Mesenchymal stem cell (in vitro differentiated cells and primary cell): ENCODE data around the gene C11orf21.

Experiments used
- DNase-seq: peaks from one replicate; pipeline ENCODE4 v3.0.0-alpha.2; 2013
- H2AFZ ChIP-seq: one replicate; pipeline ENCODE4 v1.6.1; 2013; ENCODE audit warnings: low read depth, mild to moderate bottlenecking, control low read depth, inconsistent platforms, low read length, moderate library complexity
- H2AK5ac ChIP-seq: 2 replicates; pipeline ENCODE4 v1.6.1; 2013; ENCODE audit warnings: low read length, moderate library complexity, mild to moderate bottlenecking, inconsistent platforms; ENCODE audit not compliant: severe bottlenecking
- H2BK120ac ChIP-seq: one replicate; pipeline ENCODE4 v1.6.1; 2013; ENCODE audit warnings: low read depth, mild to moderate bottlenecking, inconsistent platforms, low read length, moderate library complexity
- H2BK12ac ChIP-seq, 2 experiments: one replicate each; pipeline ENCODE4 v1.6.1; 2013; ENCODE audit warnings: inconsistent platforms in 2 of 2, low read length in 2 of 2, mild to moderate bottlenecking in 2 of 2, moderate library complexity in 2 of 2, control low read depth in 1 of 2
- H2BK15ac ChIP-seq: one replicate; pipeline ENCODE4 v1.6.1; 2013; ENCODE audit warnings: mild to moderate bottlenecking, low read depth, inconsistent platforms; ENCODE audit not compliant: poor library complexity, severe bottlenecking
- H2BK5ac ChIP-seq: 2 replicates; pipeline ENCODE4 v1.6.1; 2013; ENCODE audit warnings: low read depth, mild to moderate bottlenecking, low read length, control low read depth, inconsistent platforms; ENCODE audit not compliant: poor library complexity, severe bottlenecking
- H3K14ac ChIP-seq, 2 experiments: one replicate each; pipeline ENCODE4 v1.6.1; 2013; ENCODE audit warnings: inconsistent platforms in 2 of 2, low read length in 2 of 2, control low read depth in 1 of 2, mild to moderate bottlenecking in 1 of 2, moderate library complexity in 1 of 2
- H3K18ac ChIP-seq, 2 experiments: one replicate each; pipeline ENCODE4 v1.6.1; 2013; ENCODE audit warnings: inconsistent platforms in 2 of 2, low read length in 2 of 2, control low read depth in 1 of 2, low read depth in 1 of 2, mild to moderate bottlenecking in 1 of 2
- H3K23ac ChIP-seq, 2 experiments: one replicate each; pipeline ENCODE4 v1.6.1; 2013; ENCODE audit warnings: inconsistent platforms in 2 of 2, low read length in 2 of 2, mild to moderate bottlenecking in 2 of 2, moderate library complexity in 2 of 2, control low read depth in 1 of 2
- H3K27ac ChIP-seq: 2 replicates; pipeline ENCODE4 v1.5.1; 2013; ENCODE audit warnings: mild to moderate bottlenecking, moderate library complexity, low read length, control low read depth, inconsistent platforms; ENCODE audit not compliant: poor library complexity, severe bottlenecking
- H3K27me3 ChIP-seq, 2 experiments: 2 replicates each; pipeline versions ENCODE4 v1.6.1 to v1.7.0; 2013; ENCODE audit warnings: low read length in 2 of 2, mild to moderate bottlenecking in 2 of 2, moderate library complexity in 2 of 2, control low read depth in 1 of 2, inconsistent platforms in 1 of 2; ENCODE audit not compliant: control insufficient read depth in 1 of 2, insufficient read depth in 1 of 2
- H3K36me3 ChIP-seq, 2 experiments: 2 replicates each; pipeline versions ENCODE4 v1.6.1 to v1.7.0; 2013; ENCODE audit warnings: low read length in 2 of 2, control low read depth in 1 of 2, inconsistent platforms in 1 of 2, low read depth in 1 of 2, mild to moderate bottlenecking in 1 of 2; ENCODE audit not compliant: insufficient read depth in 2 of 2, control insufficient read depth in 1 of 2
- H3K4ac ChIP-seq, 2 experiments: one replicate each; pipeline ENCODE4 v1.6.1; 2013; ENCODE audit warnings: inconsistent platforms in 2 of 2, low read length in 2 of 2, mild to moderate bottlenecking in 2 of 2, moderate library complexity in 2 of 2, control low read depth in 1 of 2, low read depth in 1 of 2
- H3K4me1 ChIP-seq: 2 replicates; pipeline ENCODE4 v1.6.1; 2013; ENCODE audit warnings: low read depth, low read length, control low read depth; ENCODE audit not compliant: control insufficient read depth, insufficient read depth
- H3K4me2 ChIP-seq: 2 replicates; pipeline ENCODE4 v1.6.1; 2013; ENCODE audit warnings: low read length, mild to moderate bottlenecking, inconsistent platforms; ENCODE audit not compliant: poor library complexity, severe bottlenecking
- H3K4me3 ChIP-seq, 2 experiments: 2 replicates each; pipeline versions ENCODE4 v1.5.1 to v1.7.0; 2013; ENCODE audit warnings: low read length in 2 of 2, mild to moderate bottlenecking in 2 of 2, control low read depth in 1 of 2, low read depth in 1 of 2; ENCODE audit not compliant: insufficient read depth in 1 of 2
- H3K79me1 ChIP-seq: replicated peaks from 2 replicates; pipeline ENCODE4 v1.6.1; 2013; ENCODE audit warnings: mild to moderate bottlenecking, control low read depth, low read length, inconsistent platforms; ENCODE audit not compliant: poor library complexity, severe bottlenecking
- H3K9ac ChIP-seq: 2 replicates; pipeline ENCODE4 v1.7.0; 2013; ENCODE audit warnings: mild to moderate bottlenecking, low read length, moderate library complexity
- H3K9me3 ChIP-seq: 2 replicates; pipeline ENCODE4 v1.7.0; 2013; ENCODE audit warnings: mild to moderate bottlenecking, low read length; ENCODE audit not compliant: control insufficient read depth
- H4K8ac ChIP-seq: one replicate; pipeline ENCODE4 v1.6.1; 2013; ENCODE audit warnings: inconsistent platforms, mild to moderate bottlenecking, low read length, moderate library complexity
- H4K91ac ChIP-seq: one replicate; pipeline ENCODE4 v1.6.1; 2013; ENCODE audit warnings: mild to moderate bottlenecking, low read length, inconsistent platforms
- WGBS: methylation state at CpG from one replicate; pipeline ENCODE4 v1.1.7; 2013; ENCODE audit warnings: mixed read lengths; 5-methylcytosine and 5-hydroxymethylcytosine counted together

C11orf21 gene

DNA sequence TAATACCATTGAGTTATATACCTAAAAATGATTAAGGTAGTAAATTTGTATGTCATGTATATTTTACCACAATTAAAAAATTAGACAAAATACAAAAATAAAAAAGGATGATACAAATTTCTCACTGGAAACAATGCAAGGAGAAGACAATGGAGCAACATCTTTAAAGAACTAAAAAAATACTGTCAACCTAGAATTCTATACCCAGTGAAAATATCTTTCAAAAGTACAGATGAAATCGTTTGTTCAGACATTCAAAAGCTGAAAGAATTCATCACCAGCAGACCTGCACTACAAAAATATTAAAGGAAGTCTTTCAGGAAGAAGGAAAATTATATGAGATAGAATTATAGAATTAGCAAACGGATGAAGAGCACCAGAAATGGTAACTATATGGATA, 21.5 kb downstream of the C11orf21 start:
- Histone ChIP-seq H3K4me1 (no peaks in the 10 kb centered on the region), H2BK5ac (no peak overlapping the region), H4K8ac (no peak overlapping the region), H3K18ac (no peak overlapping the region), H3K14ac (no peak overlapping the region), H3K27ac (no peak overlapping the region), H3K4me3 (no peak overlapping the region), H2AK5ac (no peak overlapping the region), H3K9ac (no peak overlapping the region), H2AFZ (no peak overlapping the region), H3K79me1 (no peaks in the 10 kb centered on the region), H3K4ac (no peak overlapping the region), H3K23ac (no peak overlapping the region), H3K9me3 (peaks cover 41% of the 10 kb centered on the region), H2BK12ac (no peak overlapping the region), H2BK120ac (no peak overlapping the region), H3K36me3 (no peaks in the 10 kb centered on the region), H3K27me3 (peaks cover 37 to 48% of the 10 kb centered on the region in 2 experiments), H2BK15ac (no peak overlapping the region), H4K91ac (no peak overlapping the region), H3K4me2 (no peak overlapping the region)
- no CpG with 5 or more reads among the region's 2 CpGs for WGBS
- no peak for DNase-seq

DNA sequence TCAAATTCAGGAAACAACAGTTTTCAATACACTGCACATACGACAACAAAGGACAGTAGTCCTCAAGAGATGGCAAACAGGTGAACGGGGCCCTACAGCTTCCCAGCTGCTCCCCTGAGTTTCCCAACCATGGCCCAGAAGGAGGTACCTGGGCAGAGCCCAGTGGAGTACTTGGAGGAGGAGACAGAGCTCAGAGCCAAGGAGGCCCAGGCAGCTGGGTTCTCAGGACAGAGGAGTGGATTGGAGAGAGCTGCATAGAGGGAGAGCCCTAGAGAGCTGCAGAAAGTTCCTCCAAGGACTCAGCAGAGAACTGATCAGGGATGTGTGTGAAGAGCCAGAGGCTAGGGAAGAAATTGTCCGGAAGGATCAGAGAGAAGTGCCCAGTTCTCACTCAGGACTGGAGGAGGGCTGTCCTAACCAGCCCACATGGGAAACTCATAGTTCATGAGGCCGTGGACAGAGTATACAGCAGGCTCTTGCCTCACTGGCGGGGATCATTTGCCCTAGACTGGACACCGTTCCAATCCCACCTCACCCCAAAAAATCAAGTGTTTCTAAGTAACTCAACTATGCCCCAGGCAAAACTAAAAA, 23.7 kb downstream of the C11orf21 start:
- peaks cover 33% of the 10 kb centered on the region for H3K9me3 ChIP-seq
- no peak overlapping the region for H2AK5ac ChIP-seq
- H3K4me1 ChIP-seq, result no peaks in the 10 kb centered on the region
- H3K27me3 ChIP-seq, result peaks cover 45 to 56% of the 10 kb centered on the region in 2 experiments
- no peak overlapping the region for H3K23ac ChIP-seq
- H3K36me3 ChIP-seq, result no peaks in the 10 kb centered on the region
- no peak overlapping the region for H2BK12ac ChIP-seq
- no peak overlapping the region for H3K4me2 ChIP-seq
- no peak overlapping the region for H2BK5ac ChIP-seq
- H3K18ac ChIP-seq, result no peak overlapping the region
- H3K9ac ChIP-seq, result no peak overlapping the region
- H3K4ac ChIP-seq, result no peak overlapping the region
- H2AFZ ChIP-seq, result no peak overlapping the region
- H4K91ac ChIP-seq, result no peak overlapping the region
- no peak overlapping the region for H3K27ac ChIP-seq
- no peaks in the 10 kb centered on the region for H3K79me1 ChIP-seq
- H4K8ac ChIP-seq, result no peak overlapping the region
- no peak for DNase-seq
- 66% methylated on average over 6 of the region's 6 CpGs for WGBS
- no peak overlapping the region for H2BK120ac ChIP-seq
- H3K4me3 ChIP-seq, result no peak overlapping the region
- H3K14ac ChIP-seq, result no peak overlapping the region
- H2BK15ac ChIP-seq, result no peak overlapping the region

- H3K4me2 ChIP-seq, result no peak overlapping the region
- H3K36me3 ChIP-seq, result no peaks in the 10 kb centered on the region
- H3K4ac ChIP-seq, result no peak overlapping the region
- H2BK5ac ChIP-seq, result no peak overlapping the region
- no peak overlapping the region for H3K14ac ChIP-seq
- H3K27ac ChIP-seq, result no peak overlapping the region
- no peak overlapping the region for H4K91ac ChIP-seq
- no peak overlapping the region for H3K23ac ChIP-seq
- no peaks in the 10 kb centered on the region for H3K4me1 ChIP-seq
- H4K8ac ChIP-seq, result no peak overlapping the region
- no peak overlapping the region for H2AK5ac ChIP-seq
- 74% methylated on average over 6 of the region's 6 CpGs for WGBS
- H2BK12ac ChIP-seq, result no peak overlapping the region
- no peak overlapping the region for H2AFZ ChIP-seq
- no peak overlapping the region for H3K9ac ChIP-seq
- H2BK120ac ChIP-seq, result no peak overlapping the region
- no peak overlapping the region for H3K18ac ChIP-seq
- DNase-seq, result no peak
- peaks cover 27% of the 10 kb centered on the region for H3K9me3 ChIP-seq
- H3K4me3 ChIP-seq, result no peak overlapping the region
- H3K79me1 ChIP-seq, result no peaks in the 10 kb centered on the region
- H2BK15ac ChIP-seq, result no peak overlapping the region
- peaks cover 56 to 67% of the 10 kb centered on the region in 2 experiments for H3K27me3 ChIP-seq
Observed at GRCh38 chr11:2277008-2277346, 24.7 kb downstream of the C11orf21 start.

DNA sequence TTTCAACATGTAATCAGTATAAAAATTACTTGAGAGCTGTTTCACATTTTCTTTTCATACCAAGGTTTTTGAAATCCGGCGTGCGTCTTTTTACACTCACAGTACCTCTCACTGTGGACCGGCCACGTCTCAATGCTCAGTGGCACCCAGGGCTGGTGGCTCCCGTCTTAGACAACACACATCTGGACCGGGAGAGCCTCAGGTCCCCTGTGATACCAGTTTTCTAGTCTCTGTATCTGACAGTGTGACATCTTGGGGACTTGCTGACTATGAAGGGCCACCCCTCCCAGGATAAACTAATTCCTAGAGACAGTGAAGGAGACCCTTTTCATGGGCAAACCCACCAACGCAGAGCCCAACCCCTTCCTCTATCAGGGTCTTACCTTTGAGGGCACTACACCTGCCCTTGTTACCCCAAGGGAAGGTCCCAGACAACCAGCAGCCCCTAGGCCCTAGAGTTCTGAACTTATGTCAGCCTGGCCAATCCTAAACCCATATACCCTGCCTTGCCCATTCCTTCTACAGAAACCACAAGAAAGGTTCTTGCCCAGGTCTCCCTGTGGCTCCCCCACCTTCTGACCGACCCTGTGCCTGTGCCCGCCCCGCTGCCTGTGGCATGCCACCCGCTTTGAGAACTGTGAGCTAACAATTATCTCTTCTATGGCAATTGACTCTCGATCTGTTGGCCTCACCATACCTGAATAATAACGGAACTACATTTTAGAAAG, 25.3 kb downstream of the C11orf21 start:
- no peak overlapping the region for H3K4ac ChIP-seq
- H2AFZ ChIP-seq, result no peak overlapping the region
- no peak overlapping the region for H3K14ac ChIP-seq
- H2BK5ac ChIP-seq, result no peak overlapping the region
- H4K8ac ChIP-seq, result no peak overlapping the region
- peaks cover 23% of the 10 kb centered on the region for H3K9me3 ChIP-seq
- no peaks in the 10 kb centered on the region for H3K4me1 ChIP-seq
- no peaks in the 10 kb centered on the region for H3K79me1 ChIP-seq
- H3K4me3 ChIP-seq, result no peak overlapping the region
- WGBS, result 87% methylated on average over 14 of the region's 14 CpGs
- H3K18ac ChIP-seq, result no peak overlapping the region
- H2BK12ac ChIP-seq, result no peak overlapping the region
- H3K4me2 ChIP-seq, result no peak overlapping the region
- H2BK15ac ChIP-seq, result no peak overlapping the region
- H2BK120ac ChIP-seq, result no peak overlapping the region
- no peaks in the 10 kb centered on the region for H3K36me3 ChIP-seq
- H4K91ac ChIP-seq, result no peak overlapping the region
- H2AK5ac ChIP-seq, result no peak overlapping the region
- H3K9ac ChIP-seq, result no peak overlapping the region
- H3K27me3 ChIP-seq, result peaks cover 61 to 72% of the 10 kb centered on the region in 2 experiments
- H3K23ac ChIP-seq, result no peak overlapping the region
- no peak overlapping the region for H3K27ac ChIP-seq
- DNase-seq, result no peak
